ENCODE data around the gene DHRS13.

GRCh38 chr17:28942925-28943324 is 40.0 kb upstream of the DHRS13 start:
- TF ChIP-seq CTCF (optimal IDR thresholded peaks at IDR 0.05 in 1 of 3, IDR thresholded peaks at IDR 0.05 in 1 of 3, conservative IDR thresholded peaks at IDR 0.05 in 1 of 3; ENCODE audit: extremely low read depth in 1 of 3, insufficient read depth in 2 of 3, low read length in 3 of 3) (no peak), EZH2 (IDR thresholded peaks at IDR 0.05; ENCODE audit: low read length) (no peak)

Measured in keratinocyte (primary cell).